ENCODE results near the gene IQGAP1. TPM values are rescaled to one million over a fixed set of nuclear protein-coding genes. Genes with fewer than 3 reads are reported as not detected.
A peak's percentile ranks its signal among the peaks of the same experiment; 100 is the strongest.

The IQGAP1 gene
- total and polyA plus RNA-seq, 8 donors: 178 to 296 (median 222) TPM

DNA sequence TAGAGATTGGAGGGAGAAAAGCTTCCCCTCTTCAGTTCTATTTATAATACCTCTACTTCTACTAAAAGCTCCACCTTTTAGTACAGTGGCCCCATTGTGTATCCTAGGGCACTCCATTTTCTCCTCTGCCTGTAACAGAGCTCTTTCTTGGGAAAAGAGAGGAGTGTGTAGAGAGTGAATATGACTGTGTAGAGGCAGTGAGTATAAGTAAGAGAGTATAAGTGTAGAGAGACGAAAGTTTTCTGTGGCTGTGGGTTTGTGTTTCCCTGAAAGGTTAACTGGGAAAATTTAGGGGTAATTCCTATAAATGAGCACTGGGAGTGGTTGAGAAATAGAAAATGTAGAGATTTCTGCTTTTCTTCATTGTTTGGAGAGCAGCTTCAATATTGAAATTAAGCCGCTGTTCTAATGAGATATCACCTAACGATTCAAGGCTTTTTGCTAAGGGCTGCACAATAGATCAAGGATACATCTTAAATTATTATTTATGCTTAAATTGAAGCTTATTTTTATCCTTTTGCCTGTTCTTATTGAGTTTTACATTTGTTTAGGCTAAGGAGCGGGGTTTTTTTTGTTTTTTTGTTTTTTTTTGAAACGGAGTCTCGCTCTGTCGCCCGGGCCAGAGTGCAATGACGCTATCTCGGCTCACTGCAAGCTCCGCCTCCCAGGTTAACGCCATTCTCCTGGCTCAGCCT is 6.9 kb downstream of the IQGAP1 start:
- ATAC-seq: peak; percentile 51
- Histone ChIP-seq H3K4me3 (no peak overlapping the region), H3K9me3 (no peaks in the 10 kb centered on the region), H3K27ac (peak overlapping the region in 1 of 2 donors; percentile 58), H3K4me1 (peaks cover 51 to 99% of the 10 kb centered on the region in 2 donors), H3K27me3 (no peaks in the 10 kb centered on the region), H3K36me3 (peaks cover 0 to 30% of the 10 kb centered on the region in 2 donors)
- TF ChIP-seq, protein P1, sequence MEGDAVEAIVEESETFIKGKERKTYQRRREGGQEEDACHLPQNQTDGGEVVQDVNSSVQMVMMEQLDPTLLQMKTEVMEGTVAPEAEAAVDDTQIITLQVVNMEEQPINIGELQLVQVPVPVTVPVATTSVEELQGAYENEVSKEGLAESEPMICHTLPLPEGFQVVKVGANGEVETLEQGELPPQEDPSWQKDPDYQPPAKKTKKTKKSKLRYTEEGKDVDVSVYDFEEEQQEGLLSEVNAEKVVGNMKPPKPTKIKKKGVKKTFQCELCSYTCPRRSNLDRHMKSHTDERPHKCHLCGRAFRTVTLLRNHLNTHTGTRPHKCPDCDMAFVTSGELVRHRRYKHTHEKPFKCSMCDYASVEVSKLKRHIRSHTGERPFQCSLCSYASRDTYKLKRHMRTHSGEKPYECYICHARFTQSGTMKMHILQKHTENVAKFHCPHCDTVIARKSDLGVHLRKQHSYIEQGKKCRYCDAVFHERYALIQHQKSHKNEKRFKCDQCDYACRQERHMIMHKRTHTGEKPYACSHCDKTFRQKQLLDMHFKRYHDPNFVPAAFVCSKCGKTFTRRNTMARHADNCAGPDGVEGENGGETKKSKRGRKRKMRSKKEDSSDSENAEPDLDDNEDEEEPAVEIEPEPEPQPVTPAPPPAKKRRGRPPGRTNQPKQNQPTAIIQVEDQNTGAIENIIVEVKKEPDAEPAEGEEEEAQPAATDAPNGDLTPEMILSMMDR (IDR thresholded peaks at IDR 0.05): no peak
- intact Hi-C loops (cut with DNase I): no loop called here
- no peak for DNase-seq

DNA sequence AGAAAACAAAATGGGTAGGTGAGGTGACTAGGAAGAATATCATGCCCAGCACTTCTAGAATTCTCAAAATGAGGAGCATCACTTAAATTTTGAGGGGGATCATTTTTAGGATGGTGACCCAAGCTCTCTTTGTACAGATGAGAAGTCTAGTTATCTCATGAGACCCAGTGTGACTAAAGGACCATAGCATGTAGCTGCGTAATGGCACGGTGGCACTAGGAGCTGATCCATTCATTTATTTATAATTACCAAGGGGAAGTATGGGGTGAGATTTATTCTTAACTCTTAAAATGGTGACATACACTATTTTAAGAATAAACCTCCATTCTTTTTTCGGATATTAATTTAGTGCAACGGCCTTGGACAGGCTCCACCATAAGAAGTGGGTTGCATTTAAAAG is 8.3 kb downstream of the IQGAP1 start:
- H3K36me3 ChIP-seq: peaks cover 0 to 23% of the 10 kb centered on the region in 2 donors
- no peak overlapping the region for H3K4me3 ChIP-seq
- ATAC-seq (no peak), DNase-seq (no peak)
- H3K9me3 ChIP-seq: no peaks in the 10 kb centered on the region
- H3K4me1 ChIP-seq: peaks cover 47 to 99% of the 10 kb centered on the region in 2 donors
- H3K27me3 ChIP-seq: no peaks in the 10 kb centered on the region
- H3K27ac ChIP-seq: no peak overlapping the region
- TF ChIP-seq, protein P1 (IDR thresholded peaks at IDR 0.05): no peak
- intact Hi-C loops (cut with DNase I): no loop called here

DNA sequence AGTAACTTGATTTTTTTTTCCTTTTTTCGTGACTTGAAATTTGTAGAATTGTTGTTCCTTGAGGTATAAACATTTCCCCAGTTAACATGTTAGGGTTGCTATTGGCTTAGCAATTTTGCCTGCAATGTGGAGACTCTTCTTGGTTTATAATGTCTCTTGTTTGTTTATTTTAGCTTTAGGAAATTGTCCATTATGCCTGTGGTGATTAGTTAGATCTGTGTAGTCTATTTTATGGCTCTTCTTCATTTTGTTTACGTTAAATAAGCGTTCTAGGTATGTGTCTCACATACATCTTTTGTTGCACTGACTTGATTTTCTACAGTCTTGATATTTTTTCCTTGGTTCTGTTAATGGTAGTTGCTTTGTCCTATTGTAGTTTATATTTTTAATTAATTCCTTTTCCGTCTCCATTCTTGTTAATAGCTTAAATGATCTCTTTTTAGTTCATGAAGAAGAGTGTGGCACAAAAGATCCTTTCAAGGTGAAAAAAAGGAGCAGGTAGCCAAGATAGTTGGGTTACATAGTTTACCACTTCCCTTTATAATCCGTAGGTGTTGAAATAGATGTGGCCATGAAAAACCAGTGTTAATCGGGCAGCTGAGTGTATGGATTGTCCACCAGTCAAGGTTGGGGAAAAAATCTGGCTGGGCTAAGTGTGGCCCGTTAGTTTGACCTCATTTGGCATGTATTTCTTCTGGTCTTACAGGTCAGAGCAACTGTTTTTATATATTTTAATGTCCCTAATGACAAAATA is 12.1 kb downstream of the IQGAP1 start:
- Histone ChIP-seq H3K27ac (peak overlapping the region; percentile 93 to 94), H3K4me3 (peak overlapping the region in 1 of 2 donors; percentile 12), H3K4me1 (peaks cover 42 to 98% of the 10 kb centered on the region in 2 donors), H3K36me3 (no peaks in the 10 kb centered on the region), H3K9me3 (no peaks in the 10 kb centered on the region), H3K27me3 (no peaks in the 10 kb centered on the region)
- ATAC-seq (peak; percentile 9), DNase-seq (no peak)
- intact Hi-C loops (cut with DNase I): no loop called here
- TF ChIP-seq, protein P1 (IDR thresholded peaks at IDR 0.05): no peak

- TF ChIP-seq, protein P1 (IDR thresholded peaks at IDR 0.05): no peak
- Histone ChIP-seq H3K4me1 (peaks cover 44 to 98% of the 10 kb centered on the region in 2 donors), H3K36me3 (no peaks in the 10 kb centered on the region), H3K27ac (peak overlapping the region; percentile 93 to 94), H3K4me3 (peak overlapping the region in 1 of 2 donors; percentile 12), H3K9me3 (no peaks in the 10 kb centered on the region), H3K27me3 (no peaks in the 10 kb centered on the region)
- intact Hi-C loops (cut with DNase I): no loop called here
- peak in 3 of 4 donors; percentile 77 to 94 (median 82) for DNase-seq
- ATAC-seq: peak; percentile 94
Measured at GRCh38 chr15:90400759-90401314, 12.8 kb downstream of the IQGAP1 start.

DNA sequence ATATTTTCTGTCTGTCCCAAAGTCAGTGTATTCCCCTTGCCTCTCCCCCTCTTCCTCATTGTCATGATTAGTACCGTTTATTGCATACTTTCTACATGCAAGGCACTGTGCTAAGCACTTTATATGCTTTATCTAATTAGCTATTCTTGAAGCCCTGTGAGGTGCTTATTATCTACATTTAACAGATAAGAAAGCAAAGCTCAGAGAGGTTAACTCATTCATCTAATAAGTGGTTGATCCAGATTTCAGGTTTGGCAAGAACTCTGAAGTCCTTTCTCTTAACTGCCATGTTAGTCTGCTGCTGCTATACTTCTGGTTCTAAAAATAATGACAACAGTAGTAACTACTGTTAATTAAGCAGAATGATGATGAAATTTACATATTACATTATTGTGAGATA is 13.5 kb downstream of the IQGAP1 start:
- H3K4me3 ChIP-seq: peak overlapping the region in 1 of 2 donors; percentile 12
- H3K4me1 ChIP-seq: peaks cover 44 to 98% of the 10 kb centered on the region in 2 donors
- no peaks in the 10 kb centered on the region for H3K36me3 ChIP-seq
- H3K27me3 ChIP-seq: no peaks in the 10 kb centered on the region
- intact Hi-C loops (cut with DNase I): no loop called here
- peak overlapping the region; percentile 93 to 94 for H3K27ac ChIP-seq
- peak; percentile 59 for ATAC-seq
- H3K9me3 ChIP-seq: no peaks in the 10 kb centered on the region
- DNase-seq: peak in 1 of 4 donors; percentile 56
- TF ChIP-seq, protein P1 (IDR thresholded peaks at IDR 0.05): no peak

Data from left lung (tissue), 10 donors.